Measurements from ENCODE around the gene DUSP28.

Gene DUSP28

DNA sequence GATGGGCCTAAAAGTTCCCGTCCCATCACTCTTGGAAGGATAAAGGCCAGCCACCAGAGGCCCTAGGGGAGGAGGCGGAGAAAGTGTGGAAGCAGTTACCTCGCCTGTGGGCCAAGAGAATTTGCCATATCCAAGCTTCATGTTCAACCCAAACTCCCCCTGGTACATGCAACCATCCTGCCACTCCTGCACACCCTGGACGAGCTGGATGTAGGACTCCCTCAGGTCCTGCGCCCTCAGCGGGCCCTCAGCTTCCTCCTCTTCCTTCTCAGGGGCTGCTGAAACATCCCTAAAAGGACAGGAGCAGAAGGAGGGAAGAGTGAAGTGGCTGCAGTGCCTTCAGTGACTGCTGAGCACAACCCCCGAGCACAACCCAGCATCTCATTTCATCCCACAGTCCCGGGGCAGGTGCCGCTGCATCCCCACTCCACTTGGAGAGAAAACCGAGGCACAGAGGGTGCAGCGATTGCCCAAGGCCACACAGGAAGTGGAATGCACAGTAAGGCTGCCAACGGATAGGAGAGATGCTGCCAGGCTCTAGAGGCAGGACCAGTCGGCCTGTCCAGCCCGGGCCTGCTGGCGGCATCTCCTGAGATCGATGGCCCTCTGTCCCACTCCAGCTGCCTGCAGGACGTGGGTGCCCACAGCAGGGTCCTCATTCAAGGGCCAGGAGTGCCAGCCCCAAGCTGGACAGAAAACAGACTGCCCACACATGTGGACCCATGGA lies 5.2 kb upstream of the DUSP28 start:
- Histone ChIP-seq H3K27me3 (ENCODE audit: control insufficient read depth, insufficient read depth, low read length) (peaks cover 26% of the 10 kb centered on the region), H3K36me3 (ENCODE audit: control insufficient read depth, insufficient read depth, low read length) (peaks cover 8% of the 10 kb centered on the region), H3K9ac (ENCODE audit: low read length) (no peak overlapping the region), H3K27ac (ENCODE audit: low read depth, low read length) (no peak overlapping the region), H3K9me3 (ENCODE audit: control insufficient read depth, insufficient read depth, low read depth, low read length) (peaks cover 4% of the 10 kb centered on the region; the same call in 1 of the 2 replicates), H3K4me3 (ENCODE audit: low read depth, low read length) (no peak overlapping the region), H3K4me1 (ENCODE audit: control insufficient read depth, insufficient read depth, low read length) (peaks cover 12% of the 10 kb centered on the region)

DNA sequence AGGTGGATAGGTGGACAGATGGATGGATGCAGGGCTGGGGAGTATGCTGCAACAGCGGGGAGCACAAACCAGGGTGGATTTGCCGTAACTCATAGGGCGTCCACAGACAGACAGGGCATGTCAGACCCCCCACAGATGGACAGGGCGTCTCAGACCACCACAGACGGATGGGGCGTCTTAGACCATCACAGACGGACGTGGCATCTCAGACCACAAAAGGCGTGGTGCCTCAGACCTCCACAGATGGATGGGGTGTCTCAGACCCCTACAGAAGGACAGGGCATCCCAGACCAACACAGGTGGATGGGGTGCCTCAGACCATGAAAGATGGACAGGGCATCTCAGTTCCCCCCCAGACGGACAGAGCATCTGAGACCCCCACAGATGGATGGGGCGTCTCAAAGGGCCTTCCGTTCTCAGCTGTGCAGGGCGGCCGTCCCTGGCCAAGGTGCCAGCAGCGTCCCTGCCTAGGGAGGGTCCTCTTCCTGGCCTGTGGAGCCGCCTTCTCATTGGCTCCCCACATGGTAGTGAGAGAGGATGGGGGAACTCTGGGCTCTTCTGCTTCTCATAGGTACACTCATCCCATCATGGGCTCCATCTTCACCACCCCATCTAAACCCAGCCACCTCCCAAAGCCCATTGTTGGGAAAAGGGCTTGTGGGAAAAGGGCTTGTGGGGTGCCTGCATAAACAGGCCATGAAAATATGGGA lies 4.5 kb upstream of the DUSP28 start:
- no peak overlapping the region for H3K4me3 ChIP-seq (ENCODE audit: low read depth, low read length)
- H3K27me3 ChIP-seq (ENCODE audit: control insufficient read depth, insufficient read depth, low read length) = peaks cover 26% of the 10 kb centered on the region
- peaks cover 13% of the 10 kb centered on the region for H3K4me1 ChIP-seq (ENCODE audit: control insufficient read depth, insufficient read depth, low read length)
- H3K27ac ChIP-seq (ENCODE audit: low read depth, low read length) = no peak overlapping the region
- H3K36me3 ChIP-seq (ENCODE audit: control insufficient read depth, insufficient read depth, low read length) = peaks cover 8% of the 10 kb centered on the region
- no peak overlapping the region for H3K9ac ChIP-seq (ENCODE audit: low read length)
- H3K9me3 ChIP-seq (ENCODE audit: control insufficient read depth, insufficient read depth, low read depth, low read length) = peaks cover 3% of the 10 kb centered on the region; the same call in 1 of the 2 replicates

DNA sequence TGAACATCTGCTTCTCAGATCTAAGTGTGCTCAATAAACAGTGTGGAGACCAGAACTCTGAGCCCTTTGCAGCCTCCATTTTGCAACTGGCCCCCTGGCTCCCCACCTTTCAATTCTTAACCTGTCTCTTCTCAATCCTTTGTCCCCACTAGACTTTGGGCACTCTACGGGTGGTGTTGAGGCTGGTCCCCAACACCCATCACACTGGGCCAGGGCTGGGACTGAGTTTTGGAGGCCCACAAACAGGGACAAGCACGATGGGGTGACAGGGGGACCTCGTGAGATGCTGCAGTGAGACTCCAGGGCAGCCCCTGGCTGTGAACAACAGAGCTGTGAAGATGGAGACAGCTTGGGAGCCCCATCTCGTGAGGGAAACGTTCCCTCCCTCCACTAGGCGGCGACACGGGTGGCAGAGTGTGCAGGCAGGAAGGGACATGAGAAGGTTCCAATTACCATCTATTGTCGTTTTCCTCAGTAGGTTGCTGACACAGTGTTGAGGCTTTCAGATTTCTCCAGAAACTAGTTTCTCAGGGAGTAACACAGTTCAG lies 3.5 kb upstream of the DUSP28 start:
- Histone ChIP-seq H3K27me3 (ENCODE audit: control insufficient read depth, insufficient read depth, low read length) (peaks cover 26% of the 10 kb centered on the region), H3K9me3 (ENCODE audit: control insufficient read depth, insufficient read depth, low read depth, low read length) (no peaks in the 10 kb centered on the region), H3K4me1 (ENCODE audit: control insufficient read depth, insufficient read depth, low read length) (peaks cover 18% of the 10 kb centered on the region), H3K9ac (ENCODE audit: low read length) (no peak overlapping the region), H3K27ac (ENCODE audit: low read depth, low read length) (no peak overlapping the region), H3K4me3 (ENCODE audit: low read depth, low read length) (peak overlapping the region; percentile 50), H3K36me3 (ENCODE audit: control insufficient read depth, insufficient read depth, low read length) (0 out of 2 replicates have a peak, but pooled peaks cover 8% of the 10 kb centered on the region)

DNA sequence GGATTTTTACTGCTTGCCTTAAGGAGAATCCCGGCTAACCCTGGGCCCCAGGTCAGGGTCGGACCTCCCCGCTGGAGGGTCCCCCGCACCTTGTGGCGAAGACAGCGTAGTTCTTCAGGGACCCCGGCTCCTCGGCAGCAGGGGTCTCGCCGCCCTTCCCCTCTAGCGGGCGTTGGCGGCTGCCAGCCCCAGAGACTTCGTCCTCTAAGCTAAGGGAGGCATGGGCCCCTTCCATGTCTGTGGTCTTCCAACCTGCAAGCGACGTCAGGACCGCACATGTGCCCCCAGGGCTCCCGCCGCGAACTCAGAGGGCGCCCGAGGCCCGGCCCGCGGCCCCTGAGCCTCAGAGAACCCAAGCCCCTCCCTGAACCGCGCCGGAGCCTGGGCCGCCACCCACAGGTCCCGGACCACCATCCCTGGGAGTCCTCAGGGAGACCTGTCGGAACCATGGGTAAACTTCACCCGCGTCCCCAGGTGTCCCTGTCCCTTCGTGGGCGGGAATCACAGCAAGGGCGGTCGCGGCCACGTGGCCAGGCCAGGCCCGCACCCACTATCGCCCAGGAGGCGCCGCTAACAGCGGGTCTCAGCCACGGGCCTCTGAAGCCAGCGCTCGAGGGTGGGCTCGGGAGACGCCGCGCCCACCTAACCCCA lies 2.9 kb upstream of the DUSP28 start:
- Histone ChIP-seq H3K4me1 (ENCODE audit: control insufficient read depth, insufficient read depth, low read length) (peaks cover 20% of the 10 kb centered on the region), H3K27ac (ENCODE audit: low read depth, low read length) (no peak overlapping the region), H3K9ac (ENCODE audit: low read length) (peak overlapping the region; percentile 18), H3K9me3 (ENCODE audit: control insufficient read depth, insufficient read depth, low read depth, low read length) (no peaks in the 10 kb centered on the region), H3K27me3 (ENCODE audit: control insufficient read depth, insufficient read depth, low read length) (peaks cover 26% of the 10 kb centered on the region), H3K36me3 (ENCODE audit: control insufficient read depth, insufficient read depth, low read length) (0 out of 2 replicates have a peak, but pooled peaks cover 8% of the 10 kb centered on the region), H3K4me3 (ENCODE audit: low read depth, low read length) (peak overlapping the region; percentile 50)

DNA sequence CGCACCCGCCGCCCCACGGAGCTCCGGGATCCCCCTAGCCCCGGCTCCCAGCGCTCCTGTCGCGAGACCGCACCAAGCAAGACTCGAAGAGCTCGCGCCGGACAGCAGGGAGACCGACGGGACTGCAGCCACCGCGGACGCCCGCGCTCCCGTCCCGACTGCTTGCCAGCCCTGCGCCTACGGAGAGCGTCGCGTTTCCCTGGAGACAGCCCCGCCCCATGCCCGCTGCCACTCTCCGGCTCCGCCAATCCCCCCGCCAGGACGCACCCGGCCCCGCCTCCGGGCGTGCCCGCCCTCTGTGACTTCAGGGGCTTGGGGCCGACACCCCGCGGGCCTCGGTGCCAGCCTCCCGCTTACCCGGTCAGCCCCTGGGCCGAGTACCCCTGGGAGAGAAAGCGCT lies 2.3 kb upstream of the DUSP28 start, which contains the start of gene ANKMY1:
TSS of gene ANKMY1 (minus strand) at position 181 of the 400 bp plus-strand sequence. CDS start 653 bp downstream, outside the sequence.
- Histone ChIP-seq H3K4me3 (ENCODE audit: low read depth, low read length) (peak within 1 kb of the TSS; percentile 50), H3K9me3 (ENCODE audit: control insufficient read depth, insufficient read depth, low read depth, low read length) (no peaks in the 10 kb centered on the region), H3K36me3 (ENCODE audit: control insufficient read depth, insufficient read depth, low read length) (0 out of 2 replicates have a peak, but pooled peaks cover 5% of the 10 kb centered on the region), H3K9ac (ENCODE audit: low read length) (peak within 1 kb of the TSS; percentile 34), H3K4me1 (ENCODE audit: control insufficient read depth, insufficient read depth, low read length) (peaks cover 20% of the 10 kb centered on the region), H3K27ac (ENCODE audit: low read depth, low read length) (no peak within 1 kb of the TSS), H3K27me3 (ENCODE audit: control insufficient read depth, insufficient read depth, low read length) (peaks cover 26% of the 10 kb centered on the region)

DNA sequence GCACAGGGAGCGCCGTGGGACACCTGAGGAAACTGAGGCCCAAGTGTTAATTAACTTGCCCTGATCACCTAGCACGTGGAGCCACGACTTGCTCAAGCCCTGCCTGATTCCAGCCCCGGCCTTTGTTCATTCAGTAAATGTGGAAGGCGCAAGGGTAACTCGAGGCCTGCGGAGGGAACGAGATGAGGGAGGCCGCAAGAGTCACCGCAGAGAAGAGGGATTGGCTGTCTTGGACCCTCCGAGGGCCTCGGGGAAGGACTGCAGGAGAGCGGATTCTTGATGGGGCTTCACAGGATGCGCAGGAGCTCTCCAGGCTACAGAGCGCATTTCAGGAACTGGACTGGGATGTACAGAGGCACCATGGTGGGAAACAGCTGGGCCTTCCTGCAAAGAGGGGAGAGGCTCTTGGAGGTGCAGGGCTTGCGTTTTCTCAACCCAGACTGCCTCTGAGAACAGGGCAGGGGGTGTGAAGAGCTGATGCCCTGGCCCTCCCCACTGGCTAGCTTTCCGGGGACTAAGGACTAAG lies 1.9 kb upstream of the DUSP28 start:
- peak overlapping the region; percentile 34 for H3K9ac ChIP-seq (ENCODE audit: low read length)
- H3K4me1 ChIP-seq (ENCODE audit: control insufficient read depth, insufficient read depth, low read length) = peaks cover 20% of the 10 kb centered on the region
- H3K36me3 ChIP-seq (ENCODE audit: control insufficient read depth, insufficient read depth, low read length) = no peaks in the 10 kb centered on the region
- no peaks in the 10 kb centered on the region for H3K9me3 ChIP-seq (ENCODE audit: control insufficient read depth, insufficient read depth, low read depth, low read length)
- H3K4me3 ChIP-seq (ENCODE audit: low read depth, low read length) = peak overlapping the region; percentile 50
- peaks cover 26% of the 10 kb centered on the region for H3K27me3 ChIP-seq (ENCODE audit: control insufficient read depth, insufficient read depth, low read length)
- no peak overlapping the region for H3K27ac ChIP-seq (ENCODE audit: low read depth, low read length)

DNA sequence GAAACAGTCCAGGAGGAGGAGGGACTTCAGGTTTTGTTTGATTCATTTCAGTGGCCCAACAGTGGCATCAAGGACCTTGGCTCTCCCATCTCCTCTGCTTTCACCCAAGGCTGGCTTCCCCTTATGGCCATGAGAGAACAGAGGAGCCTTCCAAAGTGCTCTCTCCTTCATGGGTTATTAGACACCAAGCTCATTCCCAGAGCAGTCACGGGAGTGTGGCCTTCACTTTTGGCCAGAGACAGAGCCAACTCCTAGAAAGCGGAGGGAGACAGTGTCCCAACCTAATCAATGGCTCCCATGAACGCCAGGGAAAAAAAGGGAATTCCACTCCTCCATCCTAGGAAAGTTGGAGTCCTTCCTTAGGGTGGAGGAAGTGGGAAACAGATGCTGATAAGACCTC lies 871 bp upstream of the DUSP28 start:
- H3K36me3 ChIP-seq (ENCODE audit: control insufficient read depth, insufficient read depth, low read length) = no peaks in the 10 kb centered on the region
- peaks cover 26% of the 10 kb centered on the region for H3K27me3 ChIP-seq (ENCODE audit: control insufficient read depth, insufficient read depth, low read length)
- no peak overlapping the region for H3K9ac ChIP-seq (ENCODE audit: low read length)
- H3K27ac ChIP-seq (ENCODE audit: low read depth, low read length) = no peak overlapping the region
- peaks cover 20% of the 10 kb centered on the region for H3K4me1 ChIP-seq (ENCODE audit: control insufficient read depth, insufficient read depth, low read length)
- H3K4me3 ChIP-seq (ENCODE audit: low read depth, low read length) = no peak overlapping the region
- no peaks in the 10 kb centered on the region for H3K9me3 ChIP-seq (ENCODE audit: control insufficient read depth, insufficient read depth, low read depth, low read length)

DNA sequence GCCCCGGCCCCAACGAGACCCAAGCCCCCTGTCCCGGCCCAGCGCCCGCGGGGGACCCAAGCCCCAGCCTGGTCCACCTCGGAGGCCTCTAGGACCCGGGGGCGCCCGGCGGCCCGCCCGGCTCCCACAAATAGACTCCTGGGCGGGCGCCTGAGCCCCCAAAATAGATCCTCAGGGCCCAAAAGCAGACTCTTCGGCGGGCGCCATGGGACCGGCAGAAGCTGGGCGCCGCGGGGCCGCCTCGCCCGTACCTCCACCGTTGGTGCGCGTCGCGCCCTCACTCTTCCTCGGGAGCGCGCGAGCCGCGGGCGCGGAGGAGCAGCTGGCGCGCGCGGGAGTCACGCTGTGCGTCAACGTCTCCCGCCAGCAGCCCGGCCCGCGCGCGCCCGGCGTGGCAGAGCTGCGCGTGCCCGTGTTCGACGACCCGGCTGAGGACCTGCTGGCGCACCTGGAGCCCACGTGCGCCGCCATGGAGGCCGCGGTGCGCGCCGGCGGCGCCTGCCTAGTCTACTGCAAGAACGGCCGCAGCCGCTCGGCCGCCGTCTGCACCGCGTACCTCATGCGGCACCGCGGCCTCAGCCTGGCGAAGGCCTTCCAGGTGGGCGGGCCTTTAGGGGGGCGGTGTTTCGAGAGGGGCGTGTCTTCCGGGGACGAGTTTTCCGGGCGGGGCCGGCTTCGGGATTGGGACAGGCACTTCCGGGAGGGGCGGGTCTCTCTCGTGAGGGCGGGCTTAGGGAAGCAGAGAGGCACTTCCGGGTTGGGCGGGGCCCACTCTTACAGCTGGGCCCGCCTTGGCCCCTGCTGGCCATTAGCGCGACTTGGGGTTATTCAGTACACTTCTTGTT lies 545 bp downstream of the DUSP28 start:
- H3K9me3 ChIP-seq (ENCODE audit: control insufficient read depth, insufficient read depth, low read depth, low read length) = no peaks in the 10 kb centered on the region
- H3K27me3 ChIP-seq (ENCODE audit: control insufficient read depth, insufficient read depth, low read length) = peaks cover 26% of the 10 kb centered on the region
- H3K27ac ChIP-seq (ENCODE audit: low read depth, low read length) = peak overlapping the region; percentile 87
- H3K4me1 ChIP-seq (ENCODE audit: control insufficient read depth, insufficient read depth, low read length) = peaks cover 26% of the 10 kb centered on the region
- peak overlapping the region; percentile 85 for H3K4me3 ChIP-seq (ENCODE audit: low read depth, low read length)
- H3K9ac ChIP-seq (ENCODE audit: low read length) = peak overlapping the region; percentile 82
- no peaks in the 10 kb centered on the region for H3K36me3 ChIP-seq (ENCODE audit: control insufficient read depth, insufficient read depth, low read length)

DNA sequence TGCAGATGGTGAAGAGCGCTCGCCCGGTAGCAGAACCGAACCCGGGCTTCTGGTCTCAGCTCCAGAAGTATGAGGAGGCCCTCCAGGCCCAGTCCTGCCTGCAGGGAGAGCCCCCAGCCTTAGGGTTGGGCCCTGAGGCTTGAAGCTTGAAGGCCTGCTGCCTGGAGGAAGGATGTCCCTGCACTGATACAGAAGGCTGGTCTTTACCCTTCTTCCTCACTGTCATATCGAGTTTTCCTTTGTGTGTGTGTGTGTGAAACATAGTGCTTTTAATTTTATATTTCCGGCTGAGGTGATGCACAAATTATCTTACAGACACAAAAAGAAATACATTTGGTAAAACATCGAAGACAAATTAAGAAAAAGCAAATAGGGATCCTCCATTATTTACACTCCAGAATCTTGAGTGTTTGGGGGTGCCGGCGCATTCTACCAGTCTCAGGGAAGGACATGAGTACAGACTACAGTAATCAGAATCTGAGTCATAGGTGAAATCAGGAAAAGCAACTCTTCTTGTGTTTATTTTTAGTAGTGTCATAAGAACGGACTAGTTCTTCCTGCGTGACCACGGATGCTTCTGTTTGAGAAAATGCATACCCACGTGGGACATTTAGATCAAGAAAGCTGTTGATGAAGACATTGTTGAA lies 1.3 kb downstream of the DUSP28 start:
- Histone ChIP-seq H3K27ac (ENCODE audit: low read depth, low read length) (0 out of 2 replicates have a peak overlapping the region, but pooled peaks have one; percentile 50), H3K9me3 (ENCODE audit: control insufficient read depth, insufficient read depth, low read depth, low read length) (no peaks in the 10 kb centered on the region), H3K4me3 (ENCODE audit: low read depth, low read length) (peak overlapping the region; percentile 85), H3K4me1 (ENCODE audit: control insufficient read depth, insufficient read depth, low read length) (peaks cover 32% of the 10 kb centered on the region), H3K9ac (ENCODE audit: low read length) (peak overlapping the region; percentile 74), H3K27me3 (ENCODE audit: control insufficient read depth, insufficient read depth, low read length) (peaks cover 26% of the 10 kb centered on the region), H3K36me3 (ENCODE audit: control insufficient read depth, insufficient read depth, low read length) (no peaks in the 10 kb centered on the region)

Measured in HUES6 (cell line).